Tibial nerve (tissue), 4 donors: ENCODE measurements around the gene ZNF329.

Source experiments
- CTCF ChIP-seq, 5 experiments: fragments of 200-600 bp in 3 of 5; fragments of 450-650 bp in 2 of 5; sonication (generic) in 3 of 5; IDR thresholded peaks; one replicate each; pipeline ENCODE4 v1.5.1; 2016 to 2019; ENCODE audit warnings: antibody characterized with exemption in 5 of 5, mild to moderate bottlenecking in 3 of 5, moderate library complexity in 2 of 5
- EP300 ChIP-seq, 2 donors: sonication (generic); formaldehyde crosslinking; IDR thresholded peaks; one replicate each; pipeline ENCODE4 v1.6.1; 2017; ENCODE audit warnings: antibody characterized with exemption in 2 of 2, mild to moderate bottlenecking in 1 of 2
- POLR2A ChIP-seq, 2 donors: fragments of 450-650 bp; IDR thresholded peaks; one replicate each; pipeline ENCODE4 v1.6.1; 2017; ENCODE audit warnings: antibody characterized with exemption in 2 of 2, mild to moderate bottlenecking in 2 of 2, moderate library complexity in 2 of 2

- TF ChIP-seq CTCF (IDR thresholded peaks at IDR 0.05) (no peak), POLR2A (IDR thresholded peaks at IDR 0.05) (no peak), EP300 (IDR thresholded peaks at IDR 0.05) (no peak)
Observed at GRCh38 chr19:58196901-58197616, 46.5 kb upstream of the ZNF329 start.
